ENCODE measurements around the gene MACROD2. TPM values are rescaled to one million over a fixed set of nuclear protein-coding genes. Genes with fewer than 3 reads are reported as not detected.

The MACROD2 gene
- polyA plus RNA-seq, 1 donor from 2014 or later, result 23.2 TPM

DNA sequence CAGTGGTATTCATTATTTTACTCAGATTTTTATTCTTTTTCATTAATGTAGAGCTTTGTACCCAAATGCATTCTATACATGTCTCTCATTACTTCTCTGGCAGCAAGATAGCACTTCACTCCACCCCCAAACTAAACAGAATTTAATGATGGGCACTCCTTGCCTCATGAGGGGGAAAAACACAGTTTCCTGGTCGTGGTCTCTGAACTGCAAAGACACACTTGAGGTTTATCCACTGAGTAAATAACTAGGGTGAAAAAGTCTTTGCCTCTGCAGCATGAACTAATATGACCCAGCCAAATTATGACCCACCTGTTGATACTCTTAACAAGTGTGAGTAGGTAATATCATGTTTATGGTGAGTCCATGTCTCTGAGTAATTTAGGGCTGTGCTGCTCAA, 1127.3 kb downstream of the MACROD2 start:
- TF ChIP-seq POLR2AphosphoS5 (IDR thresholded peaks at IDR 0.05) (no peak), TAF1 (IDR thresholded peaks at IDR 0.05; ENCODE audit: low read depth) (no peak), EZH2 (IDR thresholded peaks at IDR 0.05; ENCODE audit: borderline replicate concordance, insufficient read depth, low read length, poor library complexity, severe bottlenecking) (no peak), RAD21 (conservative IDR thresholded peaks at IDR 0.05) (no peak), CTCF (IDR thresholded peaks at IDR 0.05; ENCODE audit: poor library complexity, severe bottlenecking) (no peak), EP300 (conservative IDR thresholded peaks at IDR 0.05; ENCODE audit: poor library complexity, severe bottlenecking) (no peak), MXI1 (conservative IDR thresholded peaks at IDR 0.05; ENCODE audit: poor library complexity, severe bottlenecking) (no peak), SMC3 (conservative IDR thresholded peaks at IDR 0.05; ENCODE audit: poor library complexity) (no peak), REST (IDR thresholded peaks at IDR 0.05; ENCODE audit: borderline replicate concordance) (no peak)
- Histone ChIP-seq H3F3A (ENCODE audit: insufficient read depth, low read length, poor library complexity, severe bottlenecking) (no peaks in the 10 kb centered on the region), H3K79me2 (replicated peaks; ENCODE audit: insufficient read depth, low read length) (no peaks in the 10 kb centered on the region), H2AFZ (ENCODE audit: low read depth, low read length) (no peak overlapping the region), H3K9ac (ENCODE audit: low read length) (no peak overlapping the region), H3K27me3 (ENCODE audit: insufficient read depth, low read depth, low read length) (no peaks in the 10 kb centered on the region), H3K4me2 (ENCODE audit: low read length) (no peak overlapping the region), H4K20me1 (ENCODE audit: insufficient read depth) (no peaks in the 10 kb centered on the region), H3K27ac (ENCODE audit: low read length) (no peak overlapping the region), H3K9me3 (ENCODE audit: low read length) (no peaks in the 10 kb centered on the region), H3K36me3 (ENCODE audit: insufficient read depth, low read length) (no peaks in the 10 kb centered on the region), H3K9me2 (ENCODE audit: insufficient read depth, low read length) (no peaks in the 10 kb centered on the region), H3K4me3 (ENCODE audit: low read length) (no peak overlapping the region)

DNA sequence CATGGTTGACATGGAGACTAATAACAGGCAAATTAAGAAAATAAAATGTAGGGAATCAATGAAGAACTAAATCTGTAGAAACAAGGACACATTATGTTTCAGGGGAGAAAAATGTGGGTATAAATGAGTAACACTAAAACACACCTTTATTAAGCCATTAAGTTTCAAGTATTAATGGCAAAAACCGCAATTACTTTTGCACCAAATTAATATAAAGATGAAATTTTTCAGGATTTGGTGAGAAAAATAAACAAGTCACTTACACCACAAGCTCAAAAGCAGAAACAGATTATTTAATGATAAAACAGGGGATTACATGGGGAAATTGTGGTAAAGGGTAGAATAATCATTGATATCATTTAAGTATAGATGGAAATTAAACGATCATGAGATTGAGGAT, 1135.9 kb downstream of the MACROD2 start:
- H2AFZ ChIP-seq (ENCODE audit: low read depth, low read length), result no peak overlapping the region

More for the DNA sequence above, 1135.9 kb downstream of the MACROD2 start:
- TF ChIP-seq RAD21 (conservative IDR thresholded peaks at IDR 0.05) (no peak), POLR2AphosphoS5 (IDR thresholded peaks at IDR 0.05) (no peak), MXI1 (conservative IDR thresholded peaks at IDR 0.05; ENCODE audit: poor library complexity, severe bottlenecking) (no peak), SMC3 (conservative IDR thresholded peaks at IDR 0.05; ENCODE audit: poor library complexity) (no peak), EZH2 (IDR thresholded peaks at IDR 0.05; ENCODE audit: borderline replicate concordance, insufficient read depth, low read length, poor library complexity, severe bottlenecking) (no peak), TAF1 (IDR thresholded peaks at IDR 0.05; ENCODE audit: low read depth) (no peak), REST (IDR thresholded peaks at IDR 0.05; ENCODE audit: borderline replicate concordance) (no peak), EP300 (conservative IDR thresholded peaks at IDR 0.05; ENCODE audit: poor library complexity, severe bottlenecking) (no peak), CTCF (IDR thresholded peaks at IDR 0.05; ENCODE audit: poor library complexity, severe bottlenecking) (no peak)
- Histone ChIP-seq H3K4me2 (ENCODE audit: low read length) (no peak overlapping the region), H3K9me2 (ENCODE audit: insufficient read depth, low read length) (no peaks in the 10 kb centered on the region), H3K9ac (ENCODE audit: low read length) (no peak overlapping the region), H3K79me2 (replicated peaks; ENCODE audit: insufficient read depth, low read length) (no peaks in the 10 kb centered on the region), H3K36me3 (ENCODE audit: insufficient read depth, low read length) (no peaks in the 10 kb centered on the region), H3K4me3 (ENCODE audit: low read length) (no peak overlapping the region), H3F3A (ENCODE audit: insufficient read depth, low read length, poor library complexity, severe bottlenecking) (no peaks in the 10 kb centered on the region), H3K9me3 (ENCODE audit: low read length) (no peaks in the 10 kb centered on the region), H3K27me3 (ENCODE audit: insufficient read depth, low read depth, low read length) (no peaks in the 10 kb centered on the region), H4K20me1 (ENCODE audit: insufficient read depth) (no peaks in the 10 kb centered on the region), H3K27ac (ENCODE audit: low read length) (no peak overlapping the region)
